ENCODE data around the gene OVCH1.

The OVCH1 gene

DNA sequence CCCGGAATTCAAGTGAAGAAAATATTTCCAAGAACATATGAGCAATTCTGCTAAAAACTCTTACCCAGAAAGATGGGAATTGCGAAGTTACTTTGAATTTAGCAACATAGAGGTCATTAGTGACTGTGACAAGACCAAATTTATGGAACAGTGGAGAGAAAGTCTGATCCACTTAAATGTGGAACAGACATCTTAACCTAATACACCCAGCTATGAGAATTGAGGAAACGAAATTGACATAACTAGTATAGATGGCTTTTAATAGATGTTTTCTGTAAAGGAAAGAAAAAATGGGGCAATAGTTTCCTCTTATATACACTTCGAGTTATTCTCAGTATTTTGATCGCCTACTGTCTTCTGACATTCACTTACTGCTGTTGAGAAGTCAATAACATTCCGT lies 4.6 kb downstream of the OVCH1 start:
- ATAC-seq: no peak
- TF ChIP-seq, protein P1, sequence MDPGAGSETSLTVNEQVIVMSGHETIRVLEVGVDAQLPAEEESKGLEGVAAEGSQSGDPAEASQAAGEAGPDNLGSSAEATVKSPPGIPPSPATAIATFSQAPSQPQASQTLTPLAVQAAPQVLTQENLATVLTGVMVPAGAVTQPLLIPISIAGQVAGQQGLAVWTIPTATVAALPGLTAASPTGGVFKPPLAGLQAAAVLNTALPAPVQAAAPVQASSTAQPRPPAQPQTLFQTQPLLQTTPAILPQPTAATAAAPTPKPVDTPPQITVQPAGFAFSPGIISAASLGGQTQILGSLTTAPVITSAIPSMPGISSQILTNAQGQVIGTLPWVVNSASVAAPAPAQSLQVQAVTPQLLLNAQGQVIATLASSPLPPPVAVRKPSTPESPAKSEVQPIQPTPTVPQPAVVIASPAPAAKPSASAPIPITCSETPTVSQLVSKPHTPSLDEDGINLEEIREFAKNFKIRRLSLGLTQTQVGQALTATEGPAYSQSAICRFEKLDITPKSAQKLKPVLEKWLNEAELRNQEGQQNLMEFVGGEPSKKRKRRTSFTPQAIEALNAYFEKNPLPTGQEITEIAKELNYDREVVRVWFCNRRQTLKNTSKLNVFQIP (CRISPR knock-in tag; IDR thresholded peaks at IDR 0.05; ENCODE audit: borderline replicate concordance, low read depth): no peak
- TF ChIP-seq, protein P2, sequence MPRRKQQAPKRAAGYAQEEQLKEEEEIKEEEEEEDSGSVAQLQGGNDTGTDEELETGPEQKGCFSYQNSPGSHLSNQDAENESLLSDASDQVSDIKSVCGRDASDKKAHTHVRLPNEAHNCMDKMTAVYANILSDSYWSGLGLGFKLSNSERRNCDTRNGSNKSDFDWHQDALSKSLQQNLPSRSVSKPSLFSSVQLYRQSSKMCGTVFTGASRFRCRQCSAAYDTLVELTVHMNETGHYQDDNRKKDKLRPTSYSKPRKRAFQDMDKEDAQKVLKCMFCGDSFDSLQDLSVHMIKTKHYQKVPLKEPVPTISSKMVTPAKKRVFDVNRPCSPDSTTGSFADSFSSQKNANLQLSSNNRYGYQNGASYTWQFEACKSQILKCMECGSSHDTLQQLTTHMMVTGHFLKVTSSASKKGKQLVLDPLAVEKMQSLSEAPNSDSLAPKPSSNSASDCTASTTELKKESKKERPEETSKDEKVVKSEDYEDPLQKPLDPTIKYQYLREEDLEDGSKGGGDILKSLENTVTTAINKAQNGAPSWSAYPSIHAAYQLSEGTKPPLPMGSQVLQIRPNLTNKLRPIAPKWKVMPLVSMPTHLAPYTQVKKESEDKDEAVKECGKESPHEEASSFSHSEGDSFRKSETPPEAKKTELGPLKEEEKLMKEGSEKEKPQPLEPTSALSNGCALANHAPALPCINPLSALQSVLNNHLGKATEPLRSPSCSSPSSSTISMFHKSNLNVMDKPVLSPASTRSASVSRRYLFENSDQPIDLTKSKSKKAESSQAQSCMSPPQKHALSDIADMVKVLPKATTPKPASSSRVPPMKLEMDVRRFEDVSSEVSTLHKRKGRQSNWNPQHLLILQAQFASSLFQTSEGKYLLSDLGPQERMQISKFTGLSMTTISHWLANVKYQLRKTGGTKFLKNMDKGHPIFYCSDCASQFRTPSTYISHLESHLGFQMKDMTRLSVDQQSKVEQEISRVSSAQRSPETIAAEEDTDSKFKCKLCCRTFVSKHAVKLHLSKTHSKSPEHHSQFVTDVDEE (CRISPR knock-in tag; IDR thresholded peaks at IDR 0.05): no peak
- TF ChIP-seq CSDC2 (CRISPR knock-in tag; IDR thresholded peaks at IDR 0.05) (no peak), ZNF8 (CRISPR knock-in tag; IDR thresholded peaks at IDR 0.05) (no peak), OSR1 (CRISPR knock-in tag; IDR thresholded peaks at IDR 0.05) (no peak), ZNF70 (CRISPR knock-in tag; IDR thresholded peaks at IDR 0.05) (no peak), GLIS3 (CRISPR knock-in tag; IDR thresholded peaks at IDR 0.05) (no peak), PPARA (CRISPR knock-in tag; IDR thresholded peaks at IDR 0.05; ENCODE audit: borderline replicate concordance) (no peak), TOX (CRISPR knock-in tag; IDR thresholded peaks at IDR 0.05; ENCODE audit: borderline replicate concordance) (no peak), BACH2 (CRISPR knock-in tag; IDR thresholded peaks at IDR 0.05; ENCODE audit: borderline replicate concordance) (no peak), SNAI2 (CRISPR knock-in tag; IDR thresholded peaks at IDR 0.05) (no peak), RARB (CRISPR knock-in tag; IDR thresholded peaks at IDR 0.05) (no peak), TCF4 (CRISPR knock-in tag; IDR thresholded peaks at IDR 0.05; ENCODE audit: borderline replicate concordance) (no peak)
- TF ChIP-seq, protein P3, sequence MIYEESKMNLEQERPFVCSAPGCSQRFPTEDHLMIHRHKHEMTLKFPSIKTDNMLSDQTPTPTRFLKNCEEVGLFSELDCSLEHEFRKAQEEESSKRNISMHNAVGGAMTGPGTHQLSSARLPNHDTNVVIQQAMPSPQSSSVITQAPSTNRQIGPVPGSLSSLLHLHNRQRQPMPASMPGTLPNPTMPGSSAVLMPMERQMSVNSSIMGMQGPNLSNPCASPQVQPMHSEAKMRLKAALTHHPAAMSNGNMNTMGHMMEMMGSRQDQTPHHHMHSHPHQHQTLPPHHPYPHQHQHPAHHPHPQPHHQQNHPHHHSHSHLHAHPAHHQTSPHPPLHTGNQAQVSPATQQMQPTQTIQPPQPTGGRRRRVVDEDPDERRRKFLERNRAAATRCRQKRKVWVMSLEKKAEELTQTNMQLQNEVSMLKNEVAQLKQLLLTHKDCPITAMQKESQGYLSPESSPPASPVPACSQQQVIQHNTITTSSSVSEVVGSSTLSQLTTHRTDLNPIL (CRISPR knock-in tag; IDR thresholded peaks at IDR 0.05; ENCODE audit: low read depth): no peak
- TF ChIP-seq, protein P4, sequence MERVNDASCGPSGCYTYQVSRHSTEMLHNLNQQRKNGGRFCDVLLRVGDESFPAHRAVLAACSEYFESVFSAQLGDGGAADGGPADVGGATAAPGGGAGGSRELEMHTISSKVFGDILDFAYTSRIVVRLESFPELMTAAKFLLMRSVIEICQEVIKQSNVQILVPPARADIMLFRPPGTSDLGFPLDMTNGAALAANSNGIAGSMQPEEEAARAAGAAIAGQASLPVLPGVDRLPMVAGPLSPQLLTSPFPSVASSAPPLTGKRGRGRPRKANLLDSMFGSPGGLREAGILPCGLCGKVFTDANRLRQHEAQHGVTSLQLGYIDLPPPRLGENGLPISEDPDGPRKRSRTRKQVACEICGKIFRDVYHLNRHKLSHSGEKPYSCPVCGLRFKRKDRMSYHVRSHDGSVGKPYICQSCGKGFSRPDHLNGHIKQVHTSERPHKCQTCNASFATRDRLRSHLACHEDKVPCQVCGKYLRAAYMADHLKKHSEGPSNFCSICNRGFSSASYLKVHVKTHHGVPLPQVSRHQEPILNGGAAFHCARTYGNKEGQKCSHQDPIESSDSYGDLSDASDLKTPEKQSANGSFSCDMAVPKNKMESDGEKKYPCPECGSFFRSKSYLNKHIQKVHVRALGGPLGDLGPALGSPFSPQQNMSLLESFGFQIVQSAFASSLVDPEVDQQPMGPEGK (CRISPR knock-in tag; IDR thresholded peaks at IDR 0.05; ENCODE audit: borderline replicate concordance): no peak
- TF ChIP-seq, protein P5, sequence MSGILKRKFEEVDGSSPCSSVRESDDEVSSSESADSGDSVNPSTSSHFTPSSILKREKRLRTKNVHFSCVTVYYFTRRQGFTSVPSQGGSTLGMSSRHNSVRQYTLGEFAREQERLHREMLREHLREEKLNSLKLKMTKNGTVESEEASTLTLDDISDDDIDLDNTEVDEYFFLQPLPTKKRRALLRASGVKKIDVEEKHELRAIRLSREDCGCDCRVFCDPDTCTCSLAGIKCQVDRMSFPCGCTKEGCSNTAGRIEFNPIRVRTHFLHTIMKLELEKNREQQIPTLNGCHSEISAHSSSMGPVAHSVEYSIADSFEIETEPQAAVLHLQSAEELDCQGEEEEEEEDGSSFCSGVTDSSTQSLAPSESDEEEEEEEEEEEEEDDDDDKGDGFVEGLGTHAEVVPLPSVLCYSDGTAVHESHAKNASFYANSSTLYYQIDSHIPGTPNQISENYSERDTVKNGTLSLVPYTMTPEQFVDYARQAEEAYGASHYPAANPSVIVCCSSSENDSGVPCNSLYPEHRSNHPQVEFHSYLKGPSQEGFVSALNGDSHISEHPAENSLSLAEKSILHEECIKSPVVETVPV (CRISPR knock-in tag; IDR thresholded peaks at IDR 0.05): no peak

DNA sequence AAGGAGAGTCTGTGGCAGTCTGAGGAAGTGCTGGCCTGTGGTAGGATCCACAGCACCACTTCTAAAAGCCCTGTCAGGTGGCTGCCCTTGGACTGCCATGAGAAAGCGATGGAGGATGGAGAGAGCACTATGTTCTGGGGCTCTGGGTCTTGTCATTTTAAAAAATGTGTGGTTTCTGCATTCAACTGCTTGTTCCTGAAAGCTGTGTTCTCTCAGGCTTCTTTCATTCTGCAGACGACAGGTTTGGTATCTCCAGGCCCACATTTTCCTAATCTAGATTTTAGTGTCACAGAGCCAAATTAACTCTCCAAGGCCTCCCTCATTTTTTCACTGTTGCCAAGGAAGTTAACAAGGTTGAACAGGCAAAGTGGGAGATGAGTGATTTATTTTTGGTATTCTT lies 10.5 kb downstream of the OVCH1 start:
- ATAC-seq: no peak
- TF ChIP-seq ISL1 (CRISPR knock-in tag; IDR thresholded peaks at IDR 0.05) (no peak), BACH2 (CRISPR knock-in tag; IDR thresholded peaks at IDR 0.05; ENCODE audit: borderline replicate concordance) (no peak), RARB (CRISPR knock-in tag; IDR thresholded peaks at IDR 0.05) (no peak), ZNF8 (CRISPR knock-in tag; IDR thresholded peaks at IDR 0.05) (no peak), ZC3H10 (CRISPR knock-in tag; IDR thresholded peaks at IDR 0.05) (no peak), TOX (CRISPR knock-in tag; IDR thresholded peaks at IDR 0.05; ENCODE audit: borderline replicate concordance) (no peak), TCF4 (CRISPR knock-in tag; IDR thresholded peaks at IDR 0.05; ENCODE audit: borderline replicate concordance) (no peak), ZFP3 (CRISPR knock-in tag; IDR thresholded peaks at IDR 0.05) (no peak), ZFP30 (CRISPR knock-in tag; IDR thresholded peaks at IDR 0.05) (no peak), CSDC2 (CRISPR knock-in tag; IDR thresholded peaks at IDR 0.05) (no peak), SNAI2 (CRISPR knock-in tag; IDR thresholded peaks at IDR 0.05) (no peak), ESRRG (CRISPR knock-in tag; IDR thresholded peaks at IDR 0.05) (no peak), ZNF70 (CRISPR knock-in tag; IDR thresholded peaks at IDR 0.05) (no peak), ARNTL (CRISPR knock-in tag; IDR thresholded peaks at IDR 0.05; ENCODE audit: borderline replicate concordance, low read depth) (no peak)
- TF ChIP-seq, protein P2 (CRISPR knock-in tag; IDR thresholded peaks at IDR 0.05): no peak
- TF ChIP-seq, protein P3 (CRISPR knock-in tag; IDR thresholded peaks at IDR 0.05; ENCODE audit: low read depth): no peak
